ENCODE data around the gene COL11A2.

DNA sequence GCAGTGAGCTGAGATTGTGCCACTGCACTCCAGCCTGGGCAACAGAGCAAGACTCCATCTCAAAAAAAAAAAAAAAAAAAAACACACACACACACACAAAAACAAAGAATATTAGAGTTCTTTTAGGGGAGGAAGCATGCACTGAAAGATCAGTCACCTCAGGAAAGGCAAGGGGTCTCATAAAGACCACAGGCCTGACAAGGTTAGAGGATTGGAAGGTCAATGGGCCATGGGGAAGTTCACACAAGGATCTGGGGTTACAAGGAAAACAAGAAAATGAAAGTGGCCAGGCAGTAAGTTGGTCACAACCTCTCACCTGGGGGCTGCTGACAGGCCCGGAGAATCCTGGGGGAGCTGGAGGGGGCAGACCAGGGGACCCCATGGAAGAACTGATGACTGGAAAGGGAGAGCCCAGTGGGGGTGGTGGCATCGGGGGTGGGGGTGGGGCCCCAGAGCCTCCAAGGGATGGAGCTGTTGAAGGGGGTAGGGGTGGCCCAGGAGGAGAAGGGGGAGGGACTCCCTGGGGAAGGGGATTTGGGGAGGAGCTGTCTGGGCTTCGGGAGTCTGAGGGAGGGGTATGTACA lies 6.7 kb upstream of the COL11A2 start:
- TF ChIP-seq EZH2 (IDR thresholded peaks at IDR 0.05) (no peak), POLR2AphosphoS5 (IDR thresholded peaks at IDR 0.05; ENCODE audit: borderline replicate concordance, low read depth, low read length) (no peak)

All from SK-N-MC (cell line).